ENCODE data around the gene ANGPTL1.

- TF ChIP-seq CTCF (IDR thresholded peaks at IDR 0.05) (no peak), POLR2A (IDR thresholded peaks at IDR 0.05) (no peak)
These were observed 37.5 kb upstream of the ANGPTL1 start for GRCh38 chr1:178908358-178908757.
